Esophagus muscularis mucosa (tissue), 4 donors: Measurements from ENCODE around the gene KYAT1.

Experiments used
- EP300 ChIP-seq: sonication (generic); formaldehyde crosslinking; IDR thresholded peaks from one replicate; pipeline ENCODE4 v1.6.1; 2017; ENCODE audit warnings: antibody characterized with exemption
- POLR2A ChIP-seq: fragments of 450-650 bp; IDR thresholded peaks from one replicate; pipeline ENCODE4 v1.6.1; 2017; ENCODE audit warnings: antibody characterized with exemption, moderate library complexity, mild to moderate bottlenecking, low read depth
- POLR2AphosphoS5 ChIP-seq, 2 donors: sonication (generic); formaldehyde crosslinking; IDR thresholded peaks; one replicate each; pipeline ENCODE4 v1.6.1; 2017; ENCODE audit warnings: antibody characterized with exemption in 2 of 2
- TF ChIP-seq, protein P1 (sequence below), 3 experiments: fragments of 200-600 bp in 2 of 3; fragments of 450-650 bp in 1 of 3; sonication (generic) in 2 of 3; IDR thresholded peaks; one replicate each; pipeline ENCODE4 v1.5.1; 2017 to 2019; ENCODE audit warnings: antibody characterized with exemption in 3 of 3, mild to moderate bottlenecking in 2 of 3, moderate library complexity in 1 of 3

DNA sequence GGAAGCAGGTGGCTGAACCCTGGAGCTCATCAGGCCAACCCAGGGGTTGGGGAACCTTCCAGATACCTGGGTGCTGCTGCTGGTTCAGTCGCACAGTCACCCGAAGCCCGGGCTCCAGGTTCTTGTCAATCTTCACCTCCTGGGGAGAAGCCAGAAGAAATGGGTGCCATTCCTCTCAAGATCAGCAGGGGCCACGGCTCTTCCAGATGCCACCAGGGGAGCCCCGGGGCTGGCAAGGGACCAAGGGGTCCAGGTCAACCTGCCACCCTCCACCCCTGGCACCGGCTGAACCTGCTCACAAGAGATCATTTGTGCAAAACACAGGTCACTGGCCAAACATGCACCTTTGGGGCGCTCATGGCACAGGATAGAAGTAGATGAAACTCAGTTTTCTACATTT, 56.8 kb downstream of the KYAT1 start:
- TF ChIP-seq, protein P1, sequence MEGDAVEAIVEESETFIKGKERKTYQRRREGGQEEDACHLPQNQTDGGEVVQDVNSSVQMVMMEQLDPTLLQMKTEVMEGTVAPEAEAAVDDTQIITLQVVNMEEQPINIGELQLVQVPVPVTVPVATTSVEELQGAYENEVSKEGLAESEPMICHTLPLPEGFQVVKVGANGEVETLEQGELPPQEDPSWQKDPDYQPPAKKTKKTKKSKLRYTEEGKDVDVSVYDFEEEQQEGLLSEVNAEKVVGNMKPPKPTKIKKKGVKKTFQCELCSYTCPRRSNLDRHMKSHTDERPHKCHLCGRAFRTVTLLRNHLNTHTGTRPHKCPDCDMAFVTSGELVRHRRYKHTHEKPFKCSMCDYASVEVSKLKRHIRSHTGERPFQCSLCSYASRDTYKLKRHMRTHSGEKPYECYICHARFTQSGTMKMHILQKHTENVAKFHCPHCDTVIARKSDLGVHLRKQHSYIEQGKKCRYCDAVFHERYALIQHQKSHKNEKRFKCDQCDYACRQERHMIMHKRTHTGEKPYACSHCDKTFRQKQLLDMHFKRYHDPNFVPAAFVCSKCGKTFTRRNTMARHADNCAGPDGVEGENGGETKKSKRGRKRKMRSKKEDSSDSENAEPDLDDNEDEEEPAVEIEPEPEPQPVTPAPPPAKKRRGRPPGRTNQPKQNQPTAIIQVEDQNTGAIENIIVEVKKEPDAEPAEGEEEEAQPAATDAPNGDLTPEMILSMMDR (IDR thresholded peaks at IDR 0.05), result no peak
- no peak for TF ChIP-seq POLR2AphosphoS5 (IDR thresholded peaks at IDR 0.05)
- no peak for TF ChIP-seq EP300
- no peak for TF ChIP-seq POLR2A
